GM21390 (cell line): ENCODE data around the gene NEK6.

Experiments
- ATAC-seq: cut with Tn5 transposase; IDR thresholded peaks from one replicate; pipeline ENCODE4 v1.9.1; 2021; ENCODE audit not compliant: unreplicated experiment

The NEK6 gene

DNA sequence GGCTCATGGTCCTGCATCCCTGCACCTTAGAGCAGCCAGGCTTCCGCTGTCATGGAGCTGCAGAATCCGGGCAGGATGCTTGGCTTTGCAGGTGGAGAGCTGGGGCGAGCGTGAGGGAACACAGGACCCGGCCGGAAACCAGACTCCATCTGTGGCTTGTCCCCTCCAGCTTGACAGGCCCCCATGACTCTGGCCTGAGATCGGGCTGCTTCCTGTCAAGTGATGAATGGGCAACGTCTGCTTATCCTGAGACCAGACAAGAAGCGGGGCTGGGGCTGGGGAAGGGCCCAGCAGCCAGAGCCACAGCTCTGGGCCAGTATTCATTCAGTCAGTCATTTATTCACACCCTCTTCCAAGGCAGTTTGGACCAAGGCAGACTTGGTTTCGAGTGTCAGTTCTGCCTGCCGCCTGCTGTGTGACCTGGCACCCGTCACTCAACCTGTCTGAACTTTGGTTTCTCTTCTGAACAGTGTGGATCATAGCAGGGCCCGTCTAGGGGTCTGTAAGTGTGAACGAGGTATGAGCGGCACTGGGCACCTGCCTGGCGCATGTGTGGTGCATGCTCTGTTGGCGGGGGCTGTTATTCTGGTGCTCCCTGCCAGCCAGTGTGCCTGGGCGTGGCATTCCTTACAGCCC is 37.5 kb downstream of the NEK6 start:
- ATAC-seq: no peak

DNA sequence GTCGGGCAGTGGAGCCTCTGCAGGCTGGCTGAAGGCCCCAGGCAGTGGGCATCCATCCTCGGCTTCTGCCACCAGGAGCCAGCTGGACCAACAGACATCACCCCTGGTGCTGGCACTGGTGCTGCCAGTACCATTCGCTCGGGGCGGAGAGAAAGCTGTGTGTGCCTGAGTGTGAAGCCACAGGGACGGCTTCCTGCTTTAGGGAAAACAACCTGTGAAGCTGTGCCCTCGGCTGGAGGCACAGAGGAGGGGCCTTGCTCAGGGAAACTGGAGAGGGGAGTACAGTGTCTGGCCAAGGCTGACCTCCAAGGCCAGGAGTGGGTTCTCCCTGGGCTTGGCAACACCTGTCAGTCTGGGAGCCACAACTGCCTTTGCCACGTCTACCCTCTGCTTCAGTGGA is 38.3 kb downstream of the NEK6 start:
- no peak for ATAC-seq

DNA sequence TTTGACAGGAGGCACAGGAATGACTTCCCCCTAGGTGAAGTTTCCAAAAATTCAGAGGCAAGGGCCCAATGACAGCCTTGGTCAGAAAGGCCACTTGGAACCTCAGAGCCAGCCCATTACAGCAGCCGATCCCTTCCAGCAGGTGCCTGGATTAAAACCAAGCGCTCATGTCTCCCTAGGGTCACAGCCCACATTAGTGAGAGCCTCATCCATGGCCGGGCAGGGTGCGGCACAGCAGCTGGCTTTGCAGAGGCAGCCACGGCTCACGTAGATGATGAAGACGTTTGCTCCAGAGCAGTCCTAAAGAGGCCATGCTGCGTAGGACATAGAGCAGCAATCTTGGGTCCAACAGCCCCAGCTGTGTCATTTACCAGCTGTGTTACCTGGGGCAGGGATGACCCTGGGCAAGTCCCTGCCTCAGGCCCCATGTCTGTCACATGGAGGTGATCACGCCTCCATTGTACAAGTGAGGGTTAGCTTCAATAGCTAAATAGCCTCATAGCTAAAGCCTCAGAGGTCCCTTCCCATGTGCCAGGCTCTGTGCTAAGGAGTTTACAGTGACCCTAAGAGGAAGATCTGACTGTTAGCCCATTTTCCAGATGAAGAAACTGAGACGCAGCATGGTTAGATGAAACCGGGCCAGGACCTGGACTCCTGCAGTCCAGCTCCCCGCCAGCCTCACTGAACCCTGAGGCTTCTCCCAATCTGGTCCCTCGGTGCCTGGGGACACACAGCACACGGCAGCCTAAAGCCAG is 39.2 kb downstream of the NEK6 start:
- ATAC-seq: no peak

DNA sequence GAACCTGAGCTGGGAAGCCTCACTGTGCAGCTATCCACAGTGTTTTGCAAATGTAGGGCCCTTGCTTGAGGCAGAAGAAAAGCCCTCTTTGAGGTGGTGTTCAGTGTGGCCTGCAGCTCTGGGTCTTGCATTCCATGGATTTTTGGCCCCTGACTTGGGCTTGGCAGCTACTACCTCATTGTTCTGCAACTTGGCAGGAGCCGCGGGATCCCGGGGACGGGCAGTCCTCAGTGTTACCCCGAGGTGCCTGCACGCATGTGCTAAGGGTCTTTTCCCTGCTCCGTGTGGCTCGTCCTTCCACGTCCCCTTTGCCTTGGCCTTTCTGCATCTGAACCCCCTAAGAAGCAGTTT is 39.8 kb downstream of the NEK6 start:
- ATAC-seq: no peak

DNA sequence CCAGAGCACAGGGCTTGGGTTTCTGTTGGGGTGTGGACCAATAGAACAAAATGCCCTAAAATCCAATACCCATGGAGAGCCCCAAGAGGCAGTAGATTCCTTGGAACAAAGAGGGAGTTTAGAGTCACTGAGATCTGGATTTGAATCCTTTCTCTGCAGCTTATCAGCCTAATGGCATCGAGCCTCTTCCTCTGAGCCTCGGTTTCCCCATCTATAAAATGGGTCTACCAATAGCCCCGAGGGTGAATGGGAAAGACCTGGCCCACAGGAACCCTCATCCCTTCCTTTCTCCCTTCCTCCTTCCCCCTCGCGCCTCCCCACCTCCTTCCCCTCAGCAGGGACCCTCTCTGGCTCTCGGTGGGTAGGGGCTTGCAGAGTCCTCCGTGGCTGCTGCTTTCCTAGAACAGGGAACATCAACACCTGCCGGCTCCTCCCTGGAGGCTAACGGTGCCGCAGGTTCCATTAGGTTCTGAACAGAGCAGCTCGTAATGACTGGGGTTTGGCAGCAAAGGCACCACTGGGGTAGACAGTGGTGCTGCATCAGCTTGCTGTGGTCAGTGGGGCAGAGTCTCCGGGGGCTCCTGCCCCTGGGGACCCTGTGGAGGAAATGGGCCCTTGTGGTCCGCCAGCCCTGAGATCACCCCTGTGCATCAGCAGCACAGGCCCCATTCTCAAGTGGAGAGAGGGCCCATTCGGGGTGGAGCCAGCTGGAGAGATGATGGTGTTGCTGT is 40.3 kb downstream of the NEK6 start:
- ATAC-seq: no peak

DNA sequence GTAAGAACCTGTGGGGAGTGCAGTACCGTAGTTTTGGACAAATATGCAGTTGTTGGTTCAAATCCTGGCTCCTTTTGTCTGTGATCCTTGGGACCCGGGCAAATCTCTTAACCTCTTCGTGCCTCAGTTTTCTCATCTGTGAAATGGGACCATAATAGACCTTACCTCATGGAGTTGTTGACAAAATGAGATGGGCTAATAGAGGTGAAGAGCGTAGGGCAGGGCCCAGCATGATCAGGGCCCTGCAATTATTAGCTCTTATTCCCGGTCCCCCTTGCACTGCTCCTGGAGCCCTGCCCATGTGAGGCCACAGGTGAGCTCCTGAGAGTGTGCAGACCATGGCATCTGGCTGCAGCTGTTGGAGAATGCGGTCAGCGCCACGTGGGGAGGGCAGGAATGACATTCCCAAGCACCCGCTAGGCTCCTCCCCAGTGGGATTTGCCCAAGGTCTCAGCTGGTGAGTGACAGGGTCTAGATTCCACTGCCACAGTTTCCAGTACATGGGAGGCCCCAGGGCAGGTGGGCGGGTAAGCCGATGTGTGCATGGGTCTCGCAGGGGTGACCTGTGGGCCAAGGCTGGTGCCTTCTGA is 41.0 kb downstream of the NEK6 start:
- no peak for ATAC-seq

DNA sequence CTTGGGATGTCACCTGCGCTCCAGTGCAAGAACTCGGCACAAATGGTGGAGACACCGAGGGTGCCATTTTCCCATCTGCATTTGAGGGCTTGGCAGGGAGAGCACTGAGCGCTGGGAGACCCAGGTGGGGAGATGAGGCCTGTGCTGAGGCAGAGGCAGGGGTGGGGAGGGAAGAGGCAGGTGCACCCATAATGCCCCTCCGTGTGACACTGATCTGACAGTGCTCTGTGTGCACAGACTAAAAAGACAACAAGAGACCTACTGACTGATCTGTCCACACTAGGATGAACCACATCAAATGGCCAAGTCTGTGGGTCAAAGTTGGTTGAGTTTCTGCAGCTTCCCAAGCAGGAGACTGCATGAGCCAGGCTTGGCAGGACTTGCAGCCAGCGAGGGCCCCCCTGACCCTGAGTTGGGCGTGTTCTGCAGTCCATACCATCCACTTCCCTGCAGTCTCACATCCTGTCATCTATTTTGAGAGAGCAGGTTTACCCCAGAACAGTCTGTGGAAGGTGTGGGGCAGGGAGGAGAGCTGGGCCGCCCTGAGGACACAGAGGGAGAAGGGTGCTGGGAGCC is 41.9 kb downstream of the NEK6 start:
- no peak for ATAC-seq

DNA sequence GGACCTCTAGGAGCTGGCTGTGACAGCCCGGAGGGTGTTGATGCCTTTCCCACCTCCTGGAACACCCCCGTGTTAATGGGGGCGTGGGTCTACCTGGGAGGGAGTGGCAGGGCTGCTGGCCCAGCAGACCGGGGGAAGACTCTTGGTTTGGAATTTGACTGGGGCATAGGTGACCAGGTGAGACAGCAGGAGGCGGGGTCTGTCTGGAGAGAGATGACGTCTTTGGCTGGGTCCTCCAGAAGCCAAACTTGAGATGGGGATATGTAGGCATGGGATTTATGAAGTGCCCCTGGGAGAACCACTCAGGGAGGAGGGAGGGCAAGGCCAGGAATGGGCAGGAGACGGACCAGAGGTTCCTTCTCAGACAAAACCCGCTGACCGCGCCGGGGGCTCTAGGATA is 42.6 kb downstream of the NEK6 start:
- ATAC-seq: no peak

DNA sequence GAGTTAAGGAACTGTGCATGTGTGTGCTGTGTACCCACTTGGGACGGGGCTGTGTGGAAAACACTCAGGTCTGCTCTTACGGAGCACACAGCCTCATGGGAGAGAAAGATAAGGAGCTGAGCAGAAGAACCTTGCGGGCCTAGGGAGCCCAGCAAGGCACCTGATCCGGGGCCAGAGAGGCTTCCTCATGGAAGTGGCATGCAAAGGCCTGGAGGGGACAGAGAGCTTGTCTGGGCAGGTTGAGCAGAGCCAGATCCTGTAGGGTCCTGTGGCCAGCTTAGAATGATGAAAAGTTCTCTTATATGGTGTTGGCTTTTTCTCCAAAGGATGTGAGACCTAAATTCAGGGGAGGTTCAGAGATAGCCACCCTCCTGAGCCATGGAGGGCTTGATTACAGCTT is 45.2 kb downstream of the NEK6 start:
- no peak for ATAC-seq

DNA sequence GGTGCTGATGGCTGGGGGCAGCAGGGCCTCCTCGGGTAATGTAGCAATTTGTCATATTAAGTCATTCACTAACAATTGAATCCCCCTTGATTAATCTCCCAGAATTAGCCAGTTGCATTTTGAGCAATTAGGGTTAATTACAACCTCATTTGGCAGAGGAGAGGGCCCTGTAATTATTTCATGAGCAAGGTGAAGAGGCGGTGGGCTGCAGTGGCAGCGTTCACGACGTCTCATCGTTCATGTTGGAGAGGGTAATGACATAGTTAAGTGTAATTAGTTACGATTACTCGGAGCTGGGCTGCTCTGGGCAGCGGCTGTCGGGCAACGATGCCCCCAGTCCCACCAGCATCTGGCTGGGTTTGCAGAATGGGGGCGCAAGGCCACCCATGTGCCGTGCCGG is 46.0 kb downstream of the NEK6 start:
- ATAC-seq: no peak

DNA sequence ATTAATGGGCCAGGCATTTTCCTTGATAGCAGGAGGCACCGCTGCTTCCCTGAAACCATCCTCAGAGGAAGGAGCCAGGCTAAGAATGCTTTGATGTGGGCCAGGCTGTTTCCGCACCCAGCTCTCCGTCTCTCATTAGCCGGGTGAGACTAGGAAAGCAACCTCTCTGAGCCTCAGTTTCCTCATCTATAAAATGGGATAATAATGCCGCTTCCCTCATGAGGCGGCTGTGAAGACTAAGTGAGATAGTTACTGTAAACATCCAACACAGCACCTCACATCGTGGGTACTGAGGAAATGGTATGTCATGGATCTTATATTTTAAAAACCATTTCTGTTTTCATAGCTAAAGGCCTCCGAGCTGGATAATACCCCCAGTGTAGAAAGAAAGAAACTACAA is 46.5 kb downstream of the NEK6 start:
- ATAC-seq: no peak

DNA sequence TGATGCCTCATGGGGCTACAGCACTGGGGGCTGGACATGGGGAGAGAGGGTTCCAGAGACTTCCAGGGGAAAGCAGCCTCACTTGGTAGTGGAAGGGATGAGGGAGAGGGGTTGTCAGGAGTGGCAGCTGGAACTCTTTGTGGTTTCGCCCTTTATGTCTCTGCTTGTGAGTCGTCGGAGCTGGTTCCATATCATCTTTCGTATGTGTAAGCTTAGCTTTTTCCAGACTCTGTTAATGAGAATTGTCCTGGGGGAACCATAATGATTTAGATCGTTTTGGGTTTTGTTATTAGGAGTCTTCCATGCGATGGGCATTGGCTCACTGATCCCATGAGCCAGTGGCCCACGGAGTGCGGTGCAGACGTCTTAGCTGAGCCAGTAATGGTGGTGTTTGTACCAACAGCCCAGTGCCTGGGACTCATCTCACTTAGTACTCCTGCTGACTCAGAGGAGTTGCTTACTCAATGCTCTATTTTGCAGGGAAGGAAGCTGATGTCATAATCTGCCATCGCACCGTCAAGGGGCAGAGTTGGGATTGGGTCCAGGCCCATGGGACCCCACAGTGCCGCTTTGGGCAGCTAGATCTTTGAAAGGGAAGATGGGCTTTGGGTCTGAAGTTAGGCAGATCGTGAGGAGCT is 48.5 kb downstream of the NEK6 start:
- ATAC-seq: no peak

DNA sequence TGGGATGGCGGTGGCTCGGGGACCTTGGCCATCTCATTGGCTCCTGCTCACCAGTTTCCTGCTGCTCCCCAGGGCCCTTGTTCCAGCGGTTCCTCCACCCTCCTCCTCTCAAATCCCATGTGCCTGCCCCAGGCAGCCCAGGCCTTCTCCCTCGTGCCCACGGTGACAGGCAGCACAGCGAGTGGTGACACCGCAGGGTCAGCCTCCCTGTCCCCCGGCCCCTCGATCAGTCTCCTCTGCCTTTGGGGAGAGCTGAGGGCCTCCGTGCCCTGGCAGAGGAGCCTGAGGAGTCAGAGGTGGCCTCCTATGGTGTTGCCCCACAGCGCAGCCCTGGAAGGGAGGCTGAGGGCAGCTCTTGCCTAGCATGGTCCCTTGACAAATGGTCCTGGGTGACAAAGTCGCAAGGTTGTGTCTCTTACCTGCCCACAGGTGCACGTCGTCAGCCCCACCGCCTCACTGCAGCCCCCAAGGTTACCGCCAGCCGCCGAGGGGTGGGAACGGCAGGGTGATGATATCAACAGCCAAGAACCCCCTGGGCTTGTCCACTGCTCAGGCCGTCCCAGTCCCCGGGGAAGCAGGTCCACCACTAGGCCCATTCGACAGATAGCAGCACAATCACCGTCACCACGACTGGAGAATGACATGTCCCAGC is 49.8 kb downstream of the NEK6 start:
- no peak for ATAC-seq

DNA sequence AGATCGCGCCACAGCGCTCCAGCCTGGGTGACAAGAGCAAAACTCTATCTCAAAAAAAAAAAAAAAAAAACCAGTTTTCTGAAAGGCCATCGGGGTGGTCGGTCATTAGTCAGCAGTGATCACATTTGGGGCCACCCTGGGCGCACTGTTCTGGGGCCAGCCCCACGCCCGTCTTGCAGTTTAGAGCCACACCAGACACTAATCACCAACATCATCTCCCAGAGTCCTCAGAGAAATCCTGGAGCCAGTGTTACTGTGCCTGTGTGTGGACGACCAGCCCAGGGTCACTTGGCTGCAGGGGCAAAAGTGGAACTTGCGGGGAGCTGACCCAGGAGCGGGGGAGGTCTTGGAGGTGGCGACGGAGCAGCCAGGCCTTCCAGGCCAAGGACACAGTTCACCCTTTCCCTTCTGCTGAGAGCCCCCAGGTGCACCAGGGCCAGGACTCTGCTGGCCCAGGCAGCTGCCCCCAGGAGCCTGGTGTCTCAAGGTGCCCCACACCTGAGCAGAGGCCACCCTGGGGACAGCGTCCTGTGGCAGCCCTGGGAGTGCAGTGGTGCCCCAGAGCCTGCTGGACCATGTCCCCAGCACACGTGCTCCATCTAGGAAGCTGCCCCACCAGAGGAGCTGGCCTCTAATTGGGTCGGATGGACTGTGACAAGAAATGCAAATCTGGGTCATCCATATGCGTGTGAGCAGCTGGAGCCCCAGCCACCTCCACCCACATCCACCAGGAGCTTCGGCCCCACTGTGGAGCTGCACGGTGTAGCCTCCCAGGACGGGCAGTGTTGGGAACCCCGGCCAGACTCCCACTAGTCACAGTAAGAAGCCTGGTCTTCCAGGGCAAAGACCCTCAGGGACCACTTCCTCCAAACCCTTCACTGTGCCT is 51.1 kb downstream of the NEK6 start:
- ATAC-seq: no peak

DNA sequence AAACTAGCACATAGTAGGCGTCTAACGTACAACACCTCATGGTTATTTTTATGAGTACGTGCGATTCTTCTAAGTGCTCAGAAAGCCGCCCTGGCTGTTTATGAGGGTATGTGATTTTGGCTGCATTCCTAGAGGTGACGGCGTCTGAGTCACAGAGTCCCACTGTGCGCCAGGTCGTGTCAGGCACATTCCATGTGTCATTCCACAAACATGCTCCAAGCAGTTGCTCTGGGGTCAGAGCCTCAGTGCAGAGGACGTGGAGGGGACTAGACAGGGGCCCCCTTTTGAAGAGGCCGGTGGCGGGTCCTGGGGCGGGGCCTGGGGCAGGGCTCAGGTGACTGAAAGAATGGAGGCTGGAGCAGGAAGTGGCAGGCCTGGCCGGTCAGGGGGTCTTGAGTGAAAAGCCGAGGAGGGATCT is 51.9 kb downstream of the NEK6 start:
- no peak for ATAC-seq

DNA sequence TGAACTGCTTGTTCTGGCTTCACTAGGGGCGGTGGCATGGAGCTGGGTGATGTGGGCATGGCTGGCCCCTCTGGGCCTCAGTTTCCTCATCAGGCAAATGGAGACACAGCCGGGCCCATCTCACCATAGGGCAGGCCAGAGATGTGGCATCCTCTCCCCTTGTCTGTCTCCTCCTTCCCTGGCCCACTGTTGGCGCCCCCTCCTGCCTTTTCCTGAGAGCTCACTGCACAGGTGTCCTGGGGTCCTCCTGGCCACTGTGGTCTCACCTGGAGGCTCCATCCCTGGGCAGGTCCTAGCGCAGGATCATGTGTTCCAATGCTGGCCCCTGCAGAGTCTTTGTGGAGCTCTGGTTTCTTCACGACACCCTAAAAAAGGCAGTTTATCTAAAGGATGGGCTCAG is 53.5 kb downstream of the NEK6 start:
- no peak for ATAC-seq

DNA sequence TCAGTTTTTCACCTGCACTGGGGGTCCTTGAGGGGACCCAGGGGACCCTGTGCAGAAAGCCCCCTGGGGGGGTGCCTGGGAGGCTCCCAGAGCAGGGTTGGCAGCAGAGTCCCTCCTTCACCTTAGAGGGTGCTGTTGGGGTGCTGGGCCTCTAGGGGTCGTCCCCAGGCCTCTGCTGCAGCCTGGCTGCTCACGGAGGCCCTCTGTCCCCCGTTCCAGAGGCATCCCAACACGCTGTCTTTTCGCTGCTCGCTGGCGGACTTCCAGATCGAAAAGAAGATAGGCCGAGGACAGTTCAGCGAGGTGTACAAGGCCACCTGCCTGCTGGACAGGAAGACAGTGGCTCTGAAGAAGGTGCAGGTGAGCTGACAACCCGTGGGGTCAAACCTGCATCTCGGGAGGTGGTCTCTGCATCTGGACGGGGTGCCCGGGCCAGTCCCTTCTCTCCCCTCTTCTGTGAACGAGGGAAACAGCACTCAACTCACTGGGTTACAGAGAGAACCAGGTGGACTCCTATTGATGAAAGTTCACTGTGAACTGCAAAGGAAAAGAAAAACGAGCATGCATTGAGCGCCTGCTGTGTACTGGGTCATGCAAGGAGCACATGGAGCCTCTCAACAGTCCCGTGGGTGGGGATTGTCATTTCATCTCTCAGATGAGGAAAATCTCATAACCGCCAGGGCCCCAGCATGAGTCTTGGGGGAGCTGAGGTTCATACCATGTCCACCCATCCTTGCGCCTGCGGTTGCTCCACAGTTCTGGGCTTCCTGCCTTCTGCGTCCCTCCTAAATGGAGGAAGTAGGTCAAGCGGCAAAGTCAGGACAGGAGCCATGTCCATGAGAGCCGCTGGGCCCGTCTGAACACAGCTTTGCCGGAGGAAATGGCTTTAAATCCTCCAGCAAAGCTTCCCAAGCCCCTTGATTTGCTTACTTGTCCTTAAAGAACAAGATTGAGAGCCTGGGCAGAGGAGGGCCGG is 54.8 kb downstream of the NEK6 start:
- ATAC-seq: no peak

DNA sequence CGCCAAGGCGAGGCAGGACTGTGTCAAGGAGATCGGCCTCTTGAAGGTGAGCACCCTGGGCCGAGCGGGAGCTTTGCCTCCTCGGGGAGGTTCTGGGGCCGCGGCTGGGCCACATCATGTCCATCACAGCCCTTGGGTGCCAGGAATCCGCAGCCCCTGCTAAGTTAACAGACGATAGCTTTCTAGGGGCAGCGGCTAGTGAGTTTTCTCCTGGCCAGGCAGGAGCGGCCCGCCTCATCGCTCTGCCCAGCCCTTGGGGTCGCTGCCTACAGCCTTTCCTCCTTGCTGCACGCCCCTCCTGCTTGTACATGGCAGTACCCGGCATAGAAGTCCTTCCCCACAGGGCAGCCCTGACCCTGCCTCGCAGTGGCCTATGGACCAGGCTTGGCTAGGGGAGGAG is 56.2 kb downstream of the NEK6 start:
- ATAC-seq: no peak
